Neural cell (in vitro differentiated cells): ENCODE data around the gene CLEC10A. TPM values are rescaled to one million over a fixed set of nuclear protein-coding genes. Genes with fewer than 3 reads are reported as not detected.

Experiments
- H2AFZ ChIP-seq: fragments of 200-600, 300-800 bp; sonication (generic), shearing (Covaris generic); 2 replicates; pipeline ENCODE4 v1.6.0; 2014; ENCODE audit warnings: low read depth, mild to moderate bottlenecking, antibody characterized with exemption, low read length, moderate library complexity
- H3F3A ChIP-seq: fragments of 200-600 bp; shearing (Covaris generic); 2 replicates; pipeline ENCODE4 v1.6.1; 2016; ENCODE audit warnings: mild to moderate bottlenecking, moderate library complexity, mixed read lengths, antibody characterized with exemption, low read length; ENCODE audit not compliant: insufficient read depth, poor library complexity, severe bottlenecking
- H3K27ac ChIP-seq: fragments of 200-600, 300-800 bp; sonication (generic), shearing (Covaris generic); 2 replicates; pipeline ENCODE4 v1.5.1; 2014; ENCODE audit warnings: mild to moderate bottlenecking, low read length, moderate library complexity
- H3K27me3 ChIP-seq: fragments of 300-800, 200-600 bp; sonication (generic), shearing (Covaris generic); 2 replicates; pipeline ENCODE4 v1.6.0; 2014; ENCODE audit warnings: mild to moderate bottlenecking, low read depth, low read length, moderate library complexity; ENCODE audit not compliant: insufficient read depth
- H3K36me3 ChIP-seq: fragments of 300-800, 200-600 bp; sonication (generic), shearing (Covaris generic); 2 replicates; pipeline ENCODE4 v1.5.1; 2014; ENCODE audit warnings: mild to moderate bottlenecking, antibody characterized with exemption, low read length, moderate library complexity; ENCODE audit not compliant: insufficient read depth
- H3K4me2 ChIP-seq: fragments of 300-800, 200-600 bp; sonication (generic), shearing (Covaris generic); 2 replicates; pipeline ENCODE4 v1.6.0; 2014; ENCODE audit warnings: mild to moderate bottlenecking, low read length
- H3K4me3 ChIP-seq: fragments of 300-800, 200-600 bp; sonication (generic), shearing (Covaris generic); 2 replicates; pipeline ENCODE4 v1.5.1; 2014; ENCODE audit warnings: mild to moderate bottlenecking, low read length, moderate library complexity
- H3K79me2 ChIP-seq: fragments of 200-600 bp; shearing (Covaris generic); replicated peaks from 2 replicates; pipeline ENCODE4 v1.6.0; 2014; ENCODE audit warnings: mild to moderate bottlenecking, low read length, moderate library complexity; ENCODE audit not compliant: insufficient read depth
- H3K9ac ChIP-seq: fragments of 300-800, 200-600 bp; sonication (generic), shearing (Covaris generic); 2 replicates; pipeline ENCODE4 v1.6.1; 2016; ENCODE audit warnings: mild to moderate bottlenecking, low read length, mixed read lengths
- H3K9me2 ChIP-seq: fragments of 200-600 bp; shearing (Covaris generic); 2 replicates; pipeline ENCODE4 v1.6.1; 2016; ENCODE audit warnings: mild to moderate bottlenecking, low read length, mixed read lengths; ENCODE audit not compliant: insufficient read depth
- H3K9me3 ChIP-seq: fragments of 200-600, 300-800 bp; sonication (generic), shearing (Covaris generic); 2 replicates; pipeline ENCODE4 v1.6.1; 2016; ENCODE audit warnings: mild to moderate bottlenecking, mixed run types, low read length, moderate library complexity, mixed read lengths
- H4K20me1 ChIP-seq: fragments of 200-600 bp; shearing (Covaris generic); 2 replicates; pipeline ENCODE4 v1.6.1; 2016; ENCODE audit warnings: mild to moderate bottlenecking, mixed run types; ENCODE audit not compliant: insufficient read depth
- EP300 ChIP-seq: fragments of 450-650 bp; conservative IDR thresholded peaks from 2 replicates; pipeline ENCODE4 v1.6.1; 2014; ENCODE audit warnings: antibody characterized with exemption, mild to moderate bottlenecking, moderate library complexity; ENCODE audit not compliant: poor library complexity, severe bottlenecking
- EZH2 ChIP-seq: fragments of 200-600, 300-800 bp; shearing (Covaris generic), sonication (generic); IDR thresholded peaks from 2 replicates; pipeline ENCODE4 v1.6.1; 2014; ENCODE audit warnings: antibody characterized with exemption, low read length, borderline replicate concordance, mild to moderate bottlenecking; ENCODE audit not compliant: insufficient read depth, poor library complexity, severe bottlenecking
- MXI1 ChIP-seq: fragments of 450-650 bp; conservative IDR thresholded peaks from 2 replicates; pipeline ENCODE4 v1.6.1; 2014; ENCODE audit warnings: antibody characterized with exemption, mild to moderate bottlenecking; ENCODE audit not compliant: poor library complexity, severe bottlenecking
- POLR2AphosphoS5 ChIP-seq: IDR thresholded peaks from 2 replicates; pipeline ENCODE4 v1.6.1; 2012
- RAD21 ChIP-seq: fragments of 450-650 bp; conservative IDR thresholded peaks from 2 replicates; pipeline ENCODE4 v1.6.1; 2014; ENCODE audit warnings: antibody characterized with exemption, mild to moderate bottlenecking, moderate library complexity
- SMC3 ChIP-seq: fragments of 450-650 bp; conservative IDR thresholded peaks from 2 replicates; pipeline ENCODE4 v1.6.1; 2014; ENCODE audit warnings: antibody characterized with exemption, mild to moderate bottlenecking, moderate library complexity; ENCODE audit not compliant: poor library complexity
- TAF1 ChIP-seq: IDR thresholded peaks from 2 replicates; pipeline ENCODE4 v1.6.1; 2012; ENCODE audit warnings: low read depth
- polyA plus RNA-seq: library from polyadenylated mRNA; depleted of rRNA; stranded (reverse); fragments of >200 nt; gene quantifications from 2 replicates; pipeline ENCODE4 v1.2.3, GENCODE V29; 2014
- TF ChIP-seq, protein P1 (sequence below): IDR thresholded peaks from 2 replicates; pipeline ENCODE4 v1.6.1; 2012; ENCODE audit warnings: borderline replicate concordance
- TF ChIP-seq, protein P2 (sequence below): fragments of 450-650 bp; IDR thresholded peaks from 2 replicates; pipeline ENCODE4 v1.5.1; 2014; ENCODE audit warnings: antibody characterized with exemption, mild to moderate bottlenecking, moderate library complexity; ENCODE audit not compliant: poor library complexity, severe bottlenecking

Gene CLEC10A
- polyA plus RNA-seq, 1 donor from 2014 or later = not detected

DNA sequence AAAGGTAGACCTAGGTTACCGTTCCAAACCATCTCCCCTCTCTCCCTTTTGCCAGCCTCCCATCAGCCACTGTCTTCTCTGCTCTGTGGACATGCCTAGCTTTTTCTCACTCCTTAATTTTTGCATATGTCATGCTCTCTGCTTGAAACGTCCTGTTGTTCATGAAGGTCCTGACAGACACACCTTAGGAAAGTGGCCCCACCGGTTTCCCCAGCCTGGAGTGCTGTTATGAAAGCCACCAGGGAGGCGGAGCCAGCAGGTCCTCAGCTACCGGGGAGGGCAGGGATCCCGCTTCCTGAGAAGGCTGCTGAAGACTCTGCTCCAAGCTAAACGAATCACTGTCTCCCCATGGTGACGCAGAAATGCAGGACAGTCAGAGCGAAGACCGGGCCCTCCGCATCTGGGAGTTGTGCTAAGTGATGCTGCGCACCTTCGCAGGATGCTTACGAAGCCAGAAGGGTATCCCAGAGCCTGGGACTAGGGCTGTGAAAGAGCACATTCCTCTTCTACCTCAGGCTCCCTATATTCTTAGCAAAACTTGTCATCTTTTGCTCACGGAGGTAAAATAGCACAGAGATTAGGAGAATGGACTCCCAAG lies 33.8 kb downstream of the CLEC10A start:
- H3K9ac ChIP-seq = peak overlapping the region; percentile 53
- no peaks in the 10 kb centered on the region for H4K20me1 ChIP-seq
- H2AFZ ChIP-seq = peak overlapping the region; percentile 56
- peak overlapping the region; percentile 61 for H3K4me3 ChIP-seq
- H3K9me3 ChIP-seq = no peaks in the 10 kb centered on the region
- peaks cover 3% of the 10 kb centered on the region for H3F3A ChIP-seq
- H3K27ac ChIP-seq = peak overlapping the region; percentile 48
- no peaks in the 10 kb centered on the region for H3K79me2 ChIP-seq
- peak overlapping the region; percentile 72 for H3K4me2 ChIP-seq
- no peaks in the 10 kb centered on the region for H3K36me3 ChIP-seq
- no peaks in the 10 kb centered on the region for H3K9me2 ChIP-seq
- peaks cover 50% of the 10 kb centered on the region for H3K27me3 ChIP-seq
- TF ChIP-seq MXI1 = peak; percentile 16
- no peak for TF ChIP-seq EZH2
- TF ChIP-seq SMC3 = peak; percentile 54
- TF ChIP-seq TAF1 = no peak
- TF ChIP-seq, protein P1, sequence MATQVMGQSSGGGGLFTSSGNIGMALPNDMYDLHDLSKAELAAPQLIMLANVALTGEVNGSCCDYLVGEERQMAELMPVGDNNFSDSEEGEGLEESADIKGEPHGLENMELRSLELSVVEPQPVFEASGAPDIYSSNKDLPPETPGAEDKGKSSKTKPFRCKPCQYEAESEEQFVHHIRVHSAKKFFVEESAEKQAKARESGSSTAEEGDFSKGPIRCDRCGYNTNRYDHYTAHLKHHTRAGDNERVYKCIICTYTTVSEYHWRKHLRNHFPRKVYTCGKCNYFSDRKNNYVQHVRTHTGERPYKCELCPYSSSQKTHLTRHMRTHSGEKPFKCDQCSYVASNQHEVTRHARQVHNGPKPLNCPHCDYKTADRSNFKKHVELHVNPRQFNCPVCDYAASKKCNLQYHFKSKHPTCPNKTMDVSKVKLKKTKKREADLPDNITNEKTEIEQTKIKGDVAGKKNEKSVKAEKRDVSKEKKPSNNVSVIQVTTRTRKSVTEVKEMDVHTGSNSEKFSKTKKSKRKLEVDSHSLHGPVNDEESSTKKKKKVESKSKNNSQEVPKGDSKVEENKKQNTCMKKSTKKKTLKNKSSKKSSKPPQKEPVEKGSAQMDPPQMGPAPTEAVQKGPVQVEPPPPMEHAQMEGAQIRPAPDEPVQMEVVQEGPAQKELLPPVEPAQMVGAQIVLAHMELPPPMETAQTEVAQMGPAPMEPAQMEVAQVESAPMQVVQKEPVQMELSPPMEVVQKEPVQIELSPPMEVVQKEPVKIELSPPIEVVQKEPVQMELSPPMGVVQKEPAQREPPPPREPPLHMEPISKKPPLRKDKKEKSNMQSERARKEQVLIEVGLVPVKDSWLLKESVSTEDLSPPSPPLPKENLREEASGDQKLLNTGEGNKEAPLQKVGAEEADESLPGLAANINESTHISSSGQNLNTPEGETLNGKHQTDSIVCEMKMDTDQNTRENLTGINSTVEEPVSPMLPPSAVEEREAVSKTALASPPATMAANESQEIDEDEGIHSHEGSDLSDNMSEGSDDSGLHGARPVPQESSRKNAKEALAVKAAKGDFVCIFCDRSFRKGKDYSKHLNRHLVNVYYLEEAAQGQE = no peak

DNA sequence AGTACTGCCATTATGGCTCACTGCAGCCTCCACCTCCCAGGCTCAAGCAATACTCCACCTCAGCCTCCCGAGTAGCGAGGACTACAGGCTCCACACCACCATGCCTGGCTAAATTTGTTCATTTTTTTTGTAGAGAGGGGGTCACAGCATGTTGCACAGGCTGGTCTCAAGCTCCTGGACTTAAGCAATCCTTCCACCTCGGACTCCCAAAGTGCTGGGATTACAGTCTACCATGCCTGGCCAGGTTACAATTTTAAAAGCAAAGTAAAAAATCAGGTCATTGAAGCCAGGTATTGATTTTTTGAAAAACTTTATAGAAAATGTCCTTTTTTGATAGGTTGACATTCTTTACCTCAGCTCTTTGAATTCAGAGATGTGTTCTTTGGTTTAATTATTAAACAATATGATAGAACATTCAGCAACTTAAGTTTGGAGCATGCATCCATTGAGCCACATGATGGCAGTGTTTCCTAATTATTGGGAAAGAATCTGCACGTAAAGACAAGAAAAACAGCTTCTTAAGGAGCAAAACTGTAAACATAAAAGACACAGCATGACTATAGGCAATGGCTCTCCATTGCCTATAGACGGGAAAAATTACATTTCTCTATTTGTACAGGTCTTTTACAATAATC lies 34.4 kb downstream of the CLEC10A start:
- peaks cover 50% of the 10 kb centered on the region for H3K27me3 ChIP-seq
- peak overlapping the region; percentile 53 for H3K9ac ChIP-seq
- H3K9me3 ChIP-seq = no peaks in the 10 kb centered on the region
- no peaks in the 10 kb centered on the region for H3K9me2 ChIP-seq
- no peaks in the 10 kb centered on the region for H3K79me2 ChIP-seq
- H2AFZ ChIP-seq = peak overlapping the region; percentile 56
- peak overlapping the region; percentile 72 for H3K4me2 ChIP-seq
- peaks cover 3% of the 10 kb centered on the region for H3F3A ChIP-seq
- H3K27ac ChIP-seq = peak overlapping the region; percentile 48
- no peaks in the 10 kb centered on the region for H4K20me1 ChIP-seq
- TF ChIP-seq EZH2 (no peak), RAD21 (peak; percentile 97), POLR2AphosphoS5 (no peak), EP300 (no peak), MXI1 (peak; percentile 48), SMC3 (peak; percentile 94), TAF1 (no peak)
- TF ChIP-seq, protein P1 = no peak
- TF ChIP-seq, protein P2, sequence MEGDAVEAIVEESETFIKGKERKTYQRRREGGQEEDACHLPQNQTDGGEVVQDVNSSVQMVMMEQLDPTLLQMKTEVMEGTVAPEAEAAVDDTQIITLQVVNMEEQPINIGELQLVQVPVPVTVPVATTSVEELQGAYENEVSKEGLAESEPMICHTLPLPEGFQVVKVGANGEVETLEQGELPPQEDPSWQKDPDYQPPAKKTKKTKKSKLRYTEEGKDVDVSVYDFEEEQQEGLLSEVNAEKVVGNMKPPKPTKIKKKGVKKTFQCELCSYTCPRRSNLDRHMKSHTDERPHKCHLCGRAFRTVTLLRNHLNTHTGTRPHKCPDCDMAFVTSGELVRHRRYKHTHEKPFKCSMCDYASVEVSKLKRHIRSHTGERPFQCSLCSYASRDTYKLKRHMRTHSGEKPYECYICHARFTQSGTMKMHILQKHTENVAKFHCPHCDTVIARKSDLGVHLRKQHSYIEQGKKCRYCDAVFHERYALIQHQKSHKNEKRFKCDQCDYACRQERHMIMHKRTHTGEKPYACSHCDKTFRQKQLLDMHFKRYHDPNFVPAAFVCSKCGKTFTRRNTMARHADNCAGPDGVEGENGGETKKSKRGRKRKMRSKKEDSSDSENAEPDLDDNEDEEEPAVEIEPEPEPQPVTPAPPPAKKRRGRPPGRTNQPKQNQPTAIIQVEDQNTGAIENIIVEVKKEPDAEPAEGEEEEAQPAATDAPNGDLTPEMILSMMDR = peak; percentile 97
- peak overlapping the region; percentile 61 for H3K4me3 ChIP-seq
- no peaks in the 10 kb centered on the region for H3K36me3 ChIP-seq
